Left ventricle myocardium inferior (tissue), 1 donor: ENCODE measurements around the gene TRIM15. TPM values are rescaled to one million over a fixed set of nuclear protein-coding genes. Genes with fewer than 3 reads are reported as not detected.
"Not testable (repeated sequence)": the region's sequence is repeated elsewhere in the genome, so short reads cannot be mapped to it uniquely, and the experiment has no call there.

Experiments
- DNase-seq: peaks from one replicate; pipeline ENCODE4 v3.0.0-alpha.2; 2020
- H3K27ac ChIP-seq: fragments of 200-600 bp; replicated peaks from 2 replicates; pipeline ENCODE4 v1.8.0; 2021
- H3K27me3 ChIP-seq: fragments of 200-600 bp; 2 replicates; pipeline ENCODE4 v1.8.0; 2021; ENCODE audit warnings: low read depth
- H3K36me3 ChIP-seq: fragments of 200-600 bp; 2 replicates; pipeline ENCODE4 v1.8.0; 2021
- H3K4me1 ChIP-seq: fragments of 200-600 bp; 2 replicates; pipeline ENCODE4 v1.8.0; 2021
- H3K4me3 ChIP-seq: fragments of 200-600 bp; 2 replicates; pipeline ENCODE4 v1.8.0; 2021; ENCODE audit warnings: mild to moderate bottlenecking, moderate library complexity
- H3K9me3 ChIP-seq: fragments of 200-600 bp; replicated peaks from 2 replicates; pipeline ENCODE4 v1.8.0; 2021
- intact Hi-C: fragments of 100-400 bp; cut with micrococcal nuclease; formaldehyde crosslinking; loops from one replicate; pipeline ENCODE4 v1.11.0; 2022
- long read RNA-seq: library from polyadenylated mRNA; unstranded; transcript quantifications from one replicate; pipeline ENCODE4 v2.0.0, GENCODE V29; 2021
- total RNA-seq: library from RNA; stranded (reverse); fragmentation: NEBNext Ultra II Directional; extraction: Animal tissue kit (Norgen Biotek cat#: 25700); gene quantifications from one replicate; pipeline ENCODE4 v1.2.1, GENCODE V29; 2021
- TF ChIP-seq, protein P1 (sequence below): fragments of 200-600 bp; IDR thresholded peaks from 2 replicates; pipeline ENCODE4 v1.8.0; 2021; ENCODE audit warnings: antibody characterized with exemption, mild to moderate bottlenecking, borderline replicate concordance
- donor health status: DM: no; HTN: yes; CAD: no; lungs with severe emphysema.

The TRIM15 gene
- total RNA-seq: not detected
- long read RNA-seq: 0 reads

DNA sequence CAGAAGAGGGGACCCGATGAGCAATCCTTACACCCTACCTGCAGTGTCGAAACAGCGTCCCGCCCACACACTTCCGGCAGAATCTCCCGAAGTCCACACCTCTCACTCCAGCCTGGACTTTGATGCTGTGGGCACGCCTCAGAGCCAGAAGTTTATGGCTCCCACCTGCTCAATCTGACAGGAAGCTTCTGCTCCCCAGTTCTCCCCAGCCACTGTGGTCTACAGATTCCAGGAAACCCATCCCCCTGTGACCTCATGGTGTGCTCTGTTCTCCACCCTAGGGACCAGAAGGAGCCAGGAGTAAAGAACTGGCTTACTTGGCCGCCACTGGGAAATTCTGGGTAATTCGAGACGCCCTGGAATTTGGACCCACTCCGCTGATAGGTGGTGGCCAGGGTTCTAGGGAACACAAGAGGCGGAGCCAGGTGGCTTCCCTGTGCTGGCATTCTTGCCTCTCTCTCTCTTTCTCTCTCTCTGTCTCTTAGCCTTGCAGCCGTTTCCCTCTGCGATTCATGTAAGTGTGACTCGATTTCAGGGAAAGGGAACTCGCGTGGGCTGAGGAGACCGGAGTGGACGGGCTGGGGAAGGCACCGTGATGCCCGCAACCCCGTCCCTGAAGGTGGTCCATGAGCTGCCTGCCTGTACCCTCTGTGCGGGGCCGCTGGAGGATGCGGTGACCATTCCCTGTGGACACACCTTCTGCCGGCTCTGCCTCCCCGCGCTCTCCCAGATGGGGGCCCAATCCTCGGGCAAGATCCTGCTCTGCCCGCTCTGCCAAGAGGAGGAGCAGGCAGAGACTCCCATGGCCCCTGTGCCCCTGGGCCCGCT is at the start of gene TRIM15:
Gene TRIM15, plus strand, starts transcription at position 457 of the 828 bp plus-strand sequence. Its CDS starts 139 bp downstream, at position 596.
- no peak for DNase-seq
- intact Hi-C loops: no loop called here
- H3K4me1 ChIP-seq: no peaks in the 10 kb centered on the region
- TF ChIP-seq, protein P1, sequence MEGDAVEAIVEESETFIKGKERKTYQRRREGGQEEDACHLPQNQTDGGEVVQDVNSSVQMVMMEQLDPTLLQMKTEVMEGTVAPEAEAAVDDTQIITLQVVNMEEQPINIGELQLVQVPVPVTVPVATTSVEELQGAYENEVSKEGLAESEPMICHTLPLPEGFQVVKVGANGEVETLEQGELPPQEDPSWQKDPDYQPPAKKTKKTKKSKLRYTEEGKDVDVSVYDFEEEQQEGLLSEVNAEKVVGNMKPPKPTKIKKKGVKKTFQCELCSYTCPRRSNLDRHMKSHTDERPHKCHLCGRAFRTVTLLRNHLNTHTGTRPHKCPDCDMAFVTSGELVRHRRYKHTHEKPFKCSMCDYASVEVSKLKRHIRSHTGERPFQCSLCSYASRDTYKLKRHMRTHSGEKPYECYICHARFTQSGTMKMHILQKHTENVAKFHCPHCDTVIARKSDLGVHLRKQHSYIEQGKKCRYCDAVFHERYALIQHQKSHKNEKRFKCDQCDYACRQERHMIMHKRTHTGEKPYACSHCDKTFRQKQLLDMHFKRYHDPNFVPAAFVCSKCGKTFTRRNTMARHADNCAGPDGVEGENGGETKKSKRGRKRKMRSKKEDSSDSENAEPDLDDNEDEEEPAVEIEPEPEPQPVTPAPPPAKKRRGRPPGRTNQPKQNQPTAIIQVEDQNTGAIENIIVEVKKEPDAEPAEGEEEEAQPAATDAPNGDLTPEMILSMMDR: no peak
- no peaks in the 10 kb centered on the region for H3K9me3 ChIP-seq
- H3K27ac ChIP-seq: no peak within 1 kb of the TSS
- H3K36me3 ChIP-seq: no peaks in the 10 kb centered on the region
- H3K4me3 ChIP-seq: no peak within 1 kb of the TSS
- peaks cover 63% of the 10 kb centered on the region for H3K27me3 ChIP-seq

DNA sequence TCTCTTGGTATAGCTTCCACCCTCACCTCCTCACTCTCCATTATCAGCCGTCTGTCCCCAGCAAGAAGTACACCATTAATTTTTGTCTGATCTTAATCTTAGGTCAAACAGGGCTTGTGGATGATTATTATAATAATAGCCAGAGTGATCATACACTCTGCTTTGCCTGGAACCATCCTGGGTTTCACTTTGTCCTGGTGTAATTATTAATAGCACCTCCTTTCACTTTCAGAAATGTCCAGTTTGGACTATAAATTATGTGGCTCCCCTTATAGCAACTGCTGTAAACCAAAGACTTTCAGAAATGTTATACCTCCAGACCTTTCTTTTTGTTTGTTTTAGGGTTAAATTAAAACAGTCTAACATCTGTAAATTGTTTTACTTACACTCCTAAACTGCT is 49.5 kb upstream of the TRIM15 start:
- Histone ChIP-seq H3K27me3 (peaks cover 91% of the 10 kb centered on the region), H3K27ac (no peak overlapping the region), H3K9me3 (no peaks in the 10 kb centered on the region), H3K36me3 (no peaks in the 10 kb centered on the region), H3K4me1 (no peaks in the 10 kb centered on the region), H3K4me3 (no peak overlapping the region)
- DNase-seq: no peak
- intact Hi-C loops: no loop called here
- TF ChIP-seq, protein P1: no peak

DNA sequence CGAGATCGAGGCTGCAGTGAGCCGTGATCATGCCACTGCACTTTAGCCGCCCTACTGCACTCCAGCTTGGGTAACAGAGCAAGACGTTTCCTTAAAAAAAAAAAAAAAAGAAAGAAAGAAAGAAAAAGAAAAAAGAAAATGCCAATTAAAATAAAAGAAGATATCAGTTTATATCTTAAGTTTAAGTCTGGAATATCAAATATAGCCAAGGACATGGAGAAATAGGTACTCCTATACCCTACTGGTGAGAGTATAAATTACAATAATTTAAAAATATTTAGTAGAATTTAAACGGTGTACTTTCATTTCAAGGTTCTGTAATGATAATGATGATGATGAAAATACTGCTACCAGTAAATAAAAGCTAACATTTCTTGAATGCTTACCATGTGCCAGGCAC is 46.6 kb upstream of the TRIM15 start:
- no peaks in the 10 kb centered on the region for H3K36me3 ChIP-seq
- H3K4me1 ChIP-seq: no peaks in the 10 kb centered on the region
- H3K27ac ChIP-seq: no peak overlapping the region
- no peaks in the 10 kb centered on the region for H3K9me3 ChIP-seq
- intact Hi-C loops: no loop called here
- no peak overlapping the region for H3K4me3 ChIP-seq
- peaks cover 79% of the 10 kb centered on the region for H3K27me3 ChIP-seq
- DNase-seq: no peak
- TF ChIP-seq, protein P1: no peak

DNA sequence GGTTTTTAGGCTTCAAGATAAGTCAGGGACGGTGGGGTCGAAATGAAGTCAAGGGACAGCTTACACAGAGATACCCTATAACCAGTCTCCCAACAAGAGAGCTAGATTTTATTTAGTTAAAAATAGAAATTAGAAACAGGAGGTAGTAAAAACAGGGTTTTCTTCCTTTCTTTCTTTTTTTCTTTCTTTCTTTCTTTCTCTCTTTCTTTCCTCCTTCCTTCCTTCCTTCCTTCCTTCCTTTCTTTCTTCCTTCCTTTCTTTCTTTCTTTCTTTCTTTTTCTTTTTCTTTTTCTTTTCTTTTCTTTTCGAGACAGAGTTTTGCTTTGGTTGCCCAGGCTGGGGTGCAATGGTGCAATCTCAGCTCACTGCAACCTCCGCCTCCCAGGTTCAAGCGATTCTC is 44.7 kb upstream of the TRIM15 start:
- H3K4me1 ChIP-seq, DNase-seq, H3K4me3 ChIP-seq, H3K36me3 ChIP-seq, intact Hi-C loops, H3K27ac ChIP-seq, H3K9me3 ChIP-seq: not testable (repeated sequence)
- H3K27me3 ChIP-seq: peaks cover 79% of the 10 kb centered on the region

DNA sequence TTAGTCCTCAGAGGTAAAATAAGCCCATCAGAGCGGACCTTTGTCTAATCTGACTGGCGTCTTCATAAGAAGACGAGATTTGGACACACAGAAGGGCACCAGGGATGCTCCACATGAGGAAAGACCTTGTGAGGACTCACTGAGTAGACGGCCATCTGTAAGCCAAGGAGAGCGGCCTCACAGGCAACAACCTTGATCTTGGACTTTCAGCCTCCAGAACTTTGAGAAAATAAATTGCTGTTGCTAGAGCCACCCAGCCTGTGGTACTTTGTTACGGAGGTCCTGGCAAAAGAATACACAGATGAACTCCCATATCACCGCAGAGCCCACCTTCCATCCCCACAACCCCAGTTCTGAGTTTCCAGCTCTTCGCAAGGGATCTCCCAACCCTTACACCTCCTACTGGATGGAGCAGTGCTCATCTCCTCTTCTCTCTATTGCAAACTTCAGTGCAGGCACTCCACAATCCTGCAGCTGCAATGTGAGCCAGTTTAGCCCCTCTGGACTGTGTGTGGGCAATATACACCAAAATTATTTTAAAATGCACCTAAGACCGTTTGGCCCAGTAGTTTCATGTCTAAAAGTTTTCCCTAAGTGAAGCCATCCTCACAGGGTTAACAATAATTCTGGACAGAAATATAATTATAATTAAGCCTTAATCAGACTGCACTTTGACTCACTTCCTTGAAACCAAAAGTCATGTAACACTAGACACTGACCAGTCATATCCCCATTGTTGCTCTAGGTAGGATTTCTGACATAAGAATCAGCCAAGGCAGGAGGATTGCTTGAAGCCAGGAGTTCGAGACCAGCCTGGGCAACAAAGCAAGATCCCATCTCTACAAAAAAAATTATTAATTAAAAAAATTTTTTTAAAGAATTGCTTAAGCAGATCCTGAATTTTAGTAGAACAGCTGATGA is 41.6 kb upstream of the TRIM15 start:
- TF ChIP-seq, protein P1: no peak
- Histone ChIP-seq H3K27ac (no peak overlapping the region), H3K4me1 (no peaks in the 10 kb centered on the region), H3K27me3 (peaks cover 75% of the 10 kb centered on the region), H3K36me3 (no peaks in the 10 kb centered on the region), H3K9me3 (no peaks in the 10 kb centered on the region), H3K4me3 (no peak overlapping the region)
- intact Hi-C loops: no loop called here
- no peak for DNase-seq
